ENCODE measurements around the gene ZNF14. TPM values are rescaled to one million over a fixed set of nuclear protein-coding genes. Genes with fewer than 3 reads are reported as not detected.

Gene ZNF14
- total and polyA plus RNA-seq, 2 of the 13 experiments (the other 11 are each of a cell fraction or from before 2014, with no cell fraction given) = 1.9 to 6.2 TPM

GRCh38 chr19:19776206-19777008, 43.5 kb upstream of the ZNF14 start (continued):
- TF ChIP-seq ZBTB26 (CRISPR knock-in tag; IDR thresholded peaks at IDR 0.05; ENCODE audit: borderline replicate concordance) = no peak
- 0 out of 2 replicates have a peak, but pooled peaks have one; percentile 31 for TF ChIP-seq ZNF124 (CRISPR knock-in tag; IDR thresholded peaks at IDR 0.05)
- no peak for TF ChIP-seq SIN3B (IDR thresholded peaks at IDR 0.05; ENCODE audit: low read length)
- TF ChIP-seq SMAD9 (CRISPR knock-in tag; IDR thresholded peaks at IDR 0.05) = no peak
- TF ChIP-seq ZNF431 (CRISPR knock-in tag; IDR thresholded peaks at IDR 0.05; ENCODE audit: borderline replicate concordance, low read depth) = 0 out of 2 replicates have a peak, but pooled peaks have one; percentile 68
- no peak for TF ChIP-seq PAF1 (CRISPR knock-in tag; IDR thresholded peaks at IDR 0.05)
- TF ChIP-seq GLMP (CRISPR knock-in tag; IDR thresholded peaks at IDR 0.05; ENCODE audit: borderline replicate concordance) = no peak
- peak; percentile 42; the same call in 1 of the 2 replicates for TF ChIP-seq NFYB (CRISPR knock-in tag; IDR thresholded peaks at IDR 0.05)
- peak; percentile 88 for TF ChIP-seq GATAD1 (CRISPR knock-in tag; IDR thresholded peaks at IDR 0.05)
- TF ChIP-seq MEIS2 (CRISPR knock-in tag; IDR thresholded peaks at IDR 0.05) = no peak; the same call in 1 of the 2 replicates
- 0 out of 2 replicates have a peak, but pooled peaks have one; percentile 76 for TF ChIP-seq ZNF567 (CRISPR knock-in tag; IDR thresholded peaks at IDR 0.05; ENCODE audit: borderline replicate concordance)
- peak; percentile 81 for TF ChIP-seq IRF2 (CRISPR knock-in tag; IDR thresholded peaks at IDR 0.05)
- TF ChIP-seq ETV5 (CRISPR knock-in tag; IDR thresholded peaks at IDR 0.05; ENCODE audit: borderline replicate concordance) = peak; percentile 72; the same call in 1 of the 2 replicates
- TF ChIP-seq CCAR2 (optimal IDR thresholded peaks at IDR 0.05; ENCODE audit: low read depth, low read length) = no peak
- peak; percentile 94 for TF ChIP-seq TEAD3 (CRISPR knock-in tag; optimal IDR thresholded peaks at IDR 0.05; ENCODE audit: borderline replicate concordance)
- TF ChIP-seq KAT8 (CRISPR knock-in tag; IDR thresholded peaks at IDR 0.05) = peak; percentile 81
- no peak for TF ChIP-seq ZNF503 (CRISPR knock-in tag; IDR thresholded peaks at IDR 0.05)
- TF ChIP-seq FOXK2 (IDR thresholded peaks at IDR 0.05) = no peak
- no peak for TF ChIP-seq JARID2 (CRISPR knock-in tag; IDR thresholded peaks at IDR 0.05; ENCODE audit: insufficient replicate concordance)
- TF ChIP-seq ZNF513 (CRISPR knock-in tag; conservative IDR thresholded peaks at IDR 0.05) = peak; percentile 84; the same call in 1 of the 2 replicates
- TF ChIP-seq YEATS4 (CRISPR knock-in tag; IDR thresholded peaks at IDR 0.05; ENCODE audit: borderline replicate concordance) = peak; percentile 55
